COLO668 (cell line): ENCODE results near the gene EPS8.

Experiments used
- DNase-seq: peaks from one replicate; lab custom pipeline; 2025; ENCODE audit not compliant: unreplicated experiment; lab: John Stamatoyannopoulos, UW

The EPS8 gene

GRCh38 chr12:15608406-15608805 is 180.8 kb downstream of the EPS8 start:
- no peak for DNase-seq

- no peak for DNase-seq
Observed at GRCh38 chr12:15605881-15606590, 183.2 kb downstream of the EPS8 start.

GRCh38 chr12:15603474-15604085 is 185.6 kb downstream of the EPS8 start:
- DNase-seq: no peak

- no peak for DNase-seq
Observed at GRCh38 chr12:15602051-15602672, 187.0 kb downstream of the EPS8 start.

- DNase-seq: no peak
Observed at GRCh38 chr12:15601210-15601800, 187.9 kb downstream of the EPS8 start.

GRCh38 chr12:15600223-15600935 is 188.8 kb downstream of the EPS8 start:
- DNase-seq: no peak

GRCh38 chr12:15599266-15600037 is 189.7 kb downstream of the EPS8 start:
- no peak for DNase-seq

GRCh38 chr12:15597125-15597830 is 191.9 kb downstream of the EPS8 start:
- DNase-seq: peak; percentile 7

GRCh38 chr12:15596174-15596573 is 193.0 kb downstream of the EPS8 start:
- DNase-seq: no peak

- DNase-seq: no peak
Observed at GRCh38 chr12:15592934-15593333, 196.3 kb downstream of the EPS8 start.

- no peak for DNase-seq
Observed at GRCh38 chr12:15591811-15592210, 197.4 kb downstream of the EPS8 start.

- peak; percentile 27 for DNase-seq
Observed at GRCh38 chr12:15590180-15590826, 198.9 kb downstream of the EPS8 start.

- DNase-seq: no peak
Observed at GRCh38 chr12:15589328-15590032, 199.7 kb downstream of the EPS8 start.

GRCh38 chr12:15584366-15585041 is 204.7 kb downstream of the EPS8 start:
- DNase-seq: no peak

GRCh38 chr12:15583804-15584203 is 205.4 kb downstream of the EPS8 start:
- no peak for DNase-seq

GRCh38 chr12:15581006-15581405 is 208.2 kb downstream of the EPS8 start:
- DNase-seq: no peak

- DNase-seq: no peak
Observed at GRCh38 chr12:15580431-15580830, 208.8 kb downstream of the EPS8 start.
